ENCODE results near the gene F8. TPM values are rescaled to one million over a fixed set of nuclear protein-coding genes. Genes with fewer than 3 reads are reported as not detected.

Gene F8
- total and polyA plus RNA-seq, 9 of the 15 experiments (the other 6 are each of a cell fraction or from before 2014, with no cell fraction given): 0.41 to 3.8 (median 0.91) TPM

- TF ChIP-seq RBM34 (IDR thresholded peaks at IDR 0.05; ENCODE audit: borderline replicate concordance, insufficient read depth, low read length): no peak
- TF ChIP-seq POLR3G (IDR thresholded peaks at IDR 0.05; ENCODE audit: extremely low read depth, insufficient read length, insufficient replicate concordance): no peak
- TF ChIP-seq U2AF2 (optimal IDR thresholded peaks at IDR 0.05; ENCODE audit: low read depth, low read length): no peak
- TF ChIP-seq ZC3H4 (CRISPR knock-in tag; IDR thresholded peaks at IDR 0.05; ENCODE audit: borderline replicate concordance): no peak
- peak; percentile 1; the same call in 1 of the 2 replicates for TF ChIP-seq POLR2AphosphoS5 (IDR thresholded peaks at IDR 0.05; ENCODE audit: control insufficient read depth, insufficient read depth, low read depth, low read length)
Measured at GRCh38 chrX:155027509-155028066, 5.1 kb upstream of the F8 start (continued).

GRCh38 chrX:155026727-155027508 is 4.4 kb upstream of the F8 start, which contains the start of gene FUNDC2:
Gene FUNDC2 (plus strand): TSS chrX:155026844. CDS start chrX:155026939, 95 bp downstream.
- no peaks in the 10 kb centered on the region for H3K27me3 ChIP-seq (ENCODE audit: control insufficient read depth in 2 of 2, insufficient read depth in 2 of 2, low read length in 2 of 2)
- H3K9me1 ChIP-seq (ENCODE audit: control insufficient read depth, insufficient read depth, low read length): no peaks in the 10 kb centered on the region
- CTCF ChIA-PET (ENCODE audit: low intra/inter-chr PET ratio): interaction anchor here (0.6 kb wide), 1 partner anchor 43 kb away, joined by 3 read pairs; no protein-coding TSS in a partner anchor
- H3K9ac ChIP-seq (ENCODE audit: insufficient read depth in 1 of 2, low read depth in 2 of 2, low read length in 2 of 2): peak within 1 kb of the TSS; percentile 93 to 97
- DNase-seq (ENCODE audit: extremely low read depth in 1 of 4, low spot score in 3 of 4): peak; percentile 91 to 97 (median 94)
- H2AFZ ChIP-seq (ENCODE audit: low read depth, low read length): peak within 1 kb of the TSS; percentile 84
- 3% methylated on average over 36 of the region's 82 CpGs for WGBS (ENCODE audit: insufficient coverage, low coverage, missing lambda C conversion rate)
- H3K79me2 ChIP-seq (ENCODE audit: control insufficient read depth, insufficient read depth, low read length): peaks cover 49% of the 10 kb centered on the region
- H3K4me3 ChIP-seq: peak within 1 kb of the TSS; percentile 51
- POLR2A ChIA-PET: interaction anchor here (0.5 to 1.4 kb wide), 10 partner anchors 9 to 678 kb away, joined by 3 to 6 read pairs (median 3); no protein-coding TSS in a partner anchor
- ATAC-seq: peak; percentile 87
- intact Hi-C loops (cut with micrococcal nuclease): loop anchor here (2.0 kb wide), 1 partner anchor 40 kb away; no protein-coding TSS in a partner anchor
- BruUV-seq (replicated peaks): no TSS peak
- peak within 1 kb of the TSS; percentile 95 for H3K27ac ChIP-seq (ENCODE audit: extremely low read depth, low read depth, low read length)
- H3K4me1 ChIP-seq (replicated peaks in 1 of 2; ENCODE audit: control insufficient read depth in 2 of 2, insufficient read depth in 2 of 2, low read length in 2 of 2): peaks cover 14 to 29% of the 10 kb centered on the region in 2 experiments
- peak; percentile 85 for FAIRE-seq
- in situ Hi-C loops (cut with MboI): no loop called here
- no peaks in the 10 kb centered on the region for H3K9me3 ChIP-seq (replicated peaks; ENCODE audit: control insufficient read depth, insufficient read depth, low read depth, low read length)
- H4K20me1 ChIP-seq (replicated peaks; ENCODE audit: control insufficient read depth, insufficient read depth, low read length): no peaks in the 10 kb centered on the region
- peak within 1 kb of the TSS; percentile 82 for H3K4me2 ChIP-seq (ENCODE audit: insufficient read depth, low read length)
- H3K36me3 ChIP-seq (ENCODE audit: control insufficient read depth, insufficient read depth, low read length): no peaks in the 10 kb centered on the region
- TF ChIP-seq NCOR1 (IDR thresholded peaks at IDR 0.05) (no peak; the same call in 1 of the 2 replicates), ERF (CRISPR knock-in tag; IDR thresholded peaks at IDR 0.05) (peak; percentile 39; the same call in 1 of the 2 replicates), ZNF140 (CRISPR knock-in tag; IDR thresholded peaks at IDR 0.05) (no peak), ETV5 (CRISPR knock-in tag; IDR thresholded peaks at IDR 0.05; ENCODE audit: low read depth) (peak; percentile 89), ZFP1 (CRISPR knock-in tag; IDR thresholded peaks at IDR 0.05) (no peak), RB1 (IDR thresholded peaks at IDR 0.05; ENCODE audit: low read depth) (peak; percentile 81), EWSR1 (IDR thresholded peaks at IDR 0.05; ENCODE audit: borderline replicate concordance, low read depth, partially characterized antibody) (no peak), RAD21 (CRISPR knock-in tag; conservative IDR thresholded peaks at IDR 0.05 in 1 of 2, IDR thresholded peaks at IDR 0.05 in 1 of 2) (no peak), MCM7 (IDR thresholded peaks at IDR 0.05) (no peak), SMARCA5 (IDR thresholded peaks at IDR 0.05) (no peak), MCM5 (IDR thresholded peaks at IDR 0.05; ENCODE audit: low read depth) (no peak), ZBTB7A (IDR thresholded peaks at IDR 0.05; ENCODE audit: borderline replicate concordance, control insufficient read depth, low read depth, low read length) (peak; percentile 69; the same call in 1 of the 2 replicates), GTF2B (IDR thresholded peaks at IDR 0.05; ENCODE audit: extremely low read depth, insufficient read length) (no peak), MAFK (IDR thresholded peaks at IDR 0.05; ENCODE audit: low read length) (no peak)

All from K562 (cell line).